Kasumi-1 (cell line): ENCODE data around the gene ZNF562.
"Not testable (repeated sequence)": the region's sequence is repeated elsewhere in the genome, so short reads cannot be mapped to it uniquely, and the experiment has no call there.

Source experiments
- DNase-seq, 2 experiments: peaks; one replicate each; lab custom pipeline; 2025; lab: John Stamatoyannopoulos, UW

Gene ZNF562

DNA sequence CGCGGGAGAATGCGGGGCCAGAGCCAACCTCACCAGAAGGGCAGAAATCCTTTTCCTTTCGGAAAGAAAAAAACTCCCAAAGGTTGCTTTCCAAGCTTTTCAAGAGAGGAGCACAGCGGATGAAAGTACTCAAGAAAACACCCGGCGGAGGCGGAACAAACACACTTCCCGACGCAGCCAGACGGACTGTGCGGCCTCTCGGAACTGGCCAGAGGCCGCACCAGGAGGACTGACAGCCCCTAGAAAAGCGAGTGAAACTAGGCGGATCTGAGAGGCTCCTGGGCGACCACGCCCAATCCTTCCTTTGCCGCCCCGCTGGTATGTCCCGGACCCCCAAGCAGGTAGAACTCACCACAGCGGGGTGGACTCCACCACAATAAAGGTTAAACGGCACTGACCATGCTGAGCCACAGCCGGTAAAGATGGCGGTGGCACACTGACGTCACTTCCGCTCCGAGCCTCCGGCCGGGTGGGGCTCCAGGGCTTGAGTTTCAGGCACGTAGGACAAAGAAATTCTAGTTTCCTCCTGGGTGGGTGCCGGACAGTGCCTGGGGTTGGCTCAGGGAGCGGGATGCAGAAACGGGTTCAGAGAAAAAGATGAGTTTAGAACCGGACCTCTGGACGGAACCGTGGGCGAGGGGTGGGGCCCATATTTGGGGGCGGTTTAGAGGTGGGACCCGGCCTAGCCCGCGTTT lies at the start of gene ZNF562:
Gene ZNF562 (minus strand): TSS at position 438 of the 695 bp plus-strand sequence. CDS start 14,356 bp downstream, outside the sequence.
- no peak for DNase-seq

DNA sequence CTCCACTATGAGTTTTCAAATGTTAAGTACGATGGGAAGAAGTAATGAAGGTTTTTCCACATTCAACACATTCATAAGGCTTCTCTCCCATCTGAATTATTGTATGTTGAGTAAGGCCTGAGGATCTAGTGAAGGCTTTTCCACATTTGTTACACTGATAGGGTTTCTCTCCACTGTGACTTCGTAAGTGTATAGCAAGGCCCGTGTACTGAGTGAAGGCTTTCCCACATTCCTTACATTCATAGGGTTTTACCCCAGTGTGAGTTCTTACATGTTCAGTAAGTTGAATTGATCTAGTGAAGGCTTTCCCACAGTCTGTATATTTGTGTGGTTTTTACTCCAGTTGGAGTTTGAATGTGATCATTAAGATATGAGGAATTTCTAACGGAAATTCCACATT lies 49.3 kb upstream of the ZNF562 start:
- no peak for DNase-seq

DNA sequence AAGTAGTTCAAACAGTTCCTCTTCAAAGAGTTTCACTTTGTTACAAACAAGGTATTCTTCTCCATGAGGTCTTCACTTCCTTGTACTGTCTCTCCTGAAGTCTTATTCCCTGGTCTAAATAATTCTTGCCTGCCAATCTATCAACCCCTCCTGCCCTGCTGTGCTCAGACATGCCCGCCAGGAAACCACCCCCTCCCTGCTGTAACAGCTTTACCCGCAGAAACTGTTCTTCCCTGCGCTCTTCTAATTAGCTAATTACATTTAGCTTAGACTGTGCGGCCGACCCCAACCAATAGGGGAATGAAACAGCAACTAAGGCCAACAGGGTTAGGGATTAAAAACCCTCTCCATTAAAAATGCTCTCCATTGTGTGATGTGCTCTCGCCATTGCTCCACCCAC lies 47.0 kb upstream of the ZNF562 start:
- no peak for DNase-seq

DNA sequence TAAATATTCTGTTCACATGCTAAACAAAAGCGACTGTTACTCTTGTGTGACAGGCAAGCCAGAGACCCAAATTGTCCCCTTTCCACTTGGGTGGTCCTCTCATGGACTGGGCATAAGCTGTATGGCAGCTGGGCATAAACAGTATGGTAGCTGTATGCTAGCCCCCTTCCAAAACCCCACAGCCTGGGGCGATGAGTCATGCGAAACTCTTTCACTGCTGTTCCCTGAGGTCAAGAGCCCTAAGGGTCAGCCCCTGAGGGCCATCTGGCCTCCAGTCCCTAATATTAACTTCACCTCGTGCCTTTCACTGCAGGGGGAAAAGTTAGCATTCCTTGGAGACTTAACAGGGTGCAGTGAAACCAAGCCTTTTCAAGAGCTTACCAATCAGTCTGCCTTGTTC lies 45.6 kb upstream of the ZNF562 start:
- no peak for DNase-seq

DNA sequence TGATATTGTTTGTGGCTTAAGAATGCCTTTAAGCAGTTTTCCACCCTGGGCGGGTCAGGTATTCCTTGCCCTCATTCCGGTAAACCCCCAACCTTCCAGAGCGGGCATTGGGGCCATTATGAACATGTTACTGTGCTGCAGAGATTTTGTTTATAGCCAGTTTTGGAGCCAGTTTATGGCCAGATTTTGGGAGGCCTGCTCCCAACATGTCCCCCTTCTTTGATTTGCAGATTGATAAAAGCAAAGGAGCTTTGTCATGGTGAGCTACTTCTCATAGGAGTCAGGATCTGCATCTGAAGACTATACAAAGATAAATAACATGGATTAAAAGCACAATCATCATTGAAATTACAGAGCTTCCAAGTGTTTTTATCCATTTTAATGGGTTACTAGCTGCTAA lies 36.9 kb upstream of the ZNF562 start:
- no peak for DNase-seq

DNA sequence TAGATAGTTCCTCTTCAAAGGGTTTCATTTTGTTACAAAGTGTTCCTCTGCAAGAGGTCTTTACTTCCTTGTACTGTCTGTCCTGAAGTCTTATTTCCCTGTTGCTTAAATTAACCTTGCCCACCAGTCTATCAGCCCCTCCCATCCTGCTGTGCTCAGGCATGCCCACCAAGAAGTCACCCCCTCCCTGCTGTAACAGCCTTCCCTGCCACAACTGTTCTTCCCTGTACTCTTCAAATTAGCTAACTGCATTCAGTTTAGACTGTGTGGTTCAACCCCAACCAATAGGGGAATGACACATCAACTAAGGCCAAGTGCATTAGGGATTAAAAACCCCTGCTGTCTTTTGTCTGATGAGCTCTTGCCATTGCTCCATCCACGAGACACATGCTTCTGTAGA lies 34.4 kb upstream of the ZNF562 start:
- peak in 1 of 2 experiments; percentile 9 for DNase-seq

DNA sequence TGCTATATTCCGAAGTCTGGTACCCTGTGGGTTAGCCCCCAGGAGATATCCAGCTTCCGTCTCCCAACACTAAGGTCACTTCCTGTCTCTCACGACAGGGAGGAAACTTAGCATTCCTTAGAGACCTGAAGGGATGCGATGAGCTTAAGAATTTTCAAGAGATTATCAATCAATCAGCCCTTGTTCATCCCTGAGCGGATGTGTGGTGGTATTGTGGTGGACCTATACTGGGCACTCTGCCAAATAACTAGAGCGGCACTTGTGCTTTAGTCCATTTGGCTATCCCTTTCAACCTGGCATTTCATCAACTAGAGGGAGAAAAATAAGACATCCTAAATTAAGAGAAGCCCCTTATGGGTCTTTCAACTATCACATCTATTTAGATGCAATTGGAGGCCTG lies 30.9 kb upstream of the ZNF562 start:
- no peak for DNase-seq

DNA sequence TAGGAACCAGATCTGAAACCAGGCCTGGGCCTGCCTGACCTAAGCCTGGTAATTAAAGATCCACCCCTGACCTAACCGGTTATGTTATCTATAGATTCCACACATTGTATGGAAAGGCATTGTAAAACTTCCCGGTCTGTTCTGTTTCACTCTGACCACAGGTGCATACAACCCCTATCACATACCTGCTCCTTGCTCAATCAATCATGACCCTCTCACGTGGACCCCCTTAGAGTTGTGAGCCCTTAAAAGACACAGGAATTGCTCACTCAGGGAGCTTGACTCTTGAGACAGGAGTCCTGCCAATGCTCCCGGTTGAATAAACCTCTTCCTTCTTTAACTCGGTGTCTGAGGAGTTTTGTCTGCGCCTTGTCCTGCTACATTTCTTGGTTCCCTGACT lies 27.3 kb upstream of the ZNF562 start:
- no peak for DNase-seq

DNA sequence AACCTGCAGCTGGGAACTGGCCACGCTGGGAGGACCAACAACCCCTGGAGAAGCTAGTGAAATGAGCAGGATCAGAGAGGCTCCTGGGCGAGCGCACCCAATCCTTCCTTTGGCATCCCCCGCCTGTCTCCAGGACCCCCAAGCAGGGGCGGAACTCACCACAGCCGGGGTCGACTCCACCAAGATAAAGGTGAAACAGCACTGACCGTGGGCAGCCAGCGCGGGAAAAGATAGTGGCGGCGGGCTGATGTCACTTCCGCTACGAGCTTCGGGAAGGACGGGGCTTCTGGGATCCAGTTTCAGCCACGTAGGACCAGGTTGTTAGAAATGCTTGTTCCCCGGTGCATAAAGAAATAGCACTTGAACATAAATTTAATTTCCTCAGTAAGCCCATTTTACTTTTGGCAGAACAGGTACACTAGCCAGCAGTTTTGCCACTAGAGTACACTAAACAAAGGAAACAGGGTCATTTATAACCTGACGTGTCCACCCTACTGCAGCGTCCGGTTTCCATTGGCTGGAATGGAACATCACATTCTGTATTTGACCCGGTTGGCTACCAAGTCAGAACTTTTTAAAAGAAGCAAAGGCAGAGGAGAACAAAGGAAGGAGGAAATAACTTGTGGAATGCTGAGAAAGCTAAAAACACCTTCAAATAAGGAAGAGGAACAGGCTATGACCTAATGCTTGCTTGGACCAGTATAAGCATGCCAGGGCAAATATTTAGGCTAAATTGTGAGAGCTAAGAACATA lies 25.5 kb upstream of the ZNF562 start:
- no peak for DNase-seq

DNA sequence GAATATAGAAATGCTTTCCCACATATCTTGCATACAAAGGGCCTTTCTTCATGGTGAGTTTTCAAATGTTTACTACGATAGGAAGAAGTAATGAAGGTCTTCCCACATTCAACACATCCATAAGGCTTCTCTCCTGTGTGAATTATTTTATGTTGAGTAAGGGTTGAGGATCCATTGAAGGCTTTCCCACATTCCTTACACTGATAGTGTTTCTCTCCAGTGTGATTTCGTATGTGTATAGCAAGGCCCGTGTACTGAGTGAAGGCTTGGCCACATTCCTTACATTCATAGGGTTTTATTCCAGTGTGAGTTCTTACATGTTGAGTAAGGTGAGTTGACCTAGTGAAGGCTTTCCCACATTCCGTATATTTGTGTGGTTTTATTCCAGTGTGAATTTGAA lies 15.4 kb upstream of the ZNF562 start:
- DNase-seq = not testable (repeated sequence)

DNA sequence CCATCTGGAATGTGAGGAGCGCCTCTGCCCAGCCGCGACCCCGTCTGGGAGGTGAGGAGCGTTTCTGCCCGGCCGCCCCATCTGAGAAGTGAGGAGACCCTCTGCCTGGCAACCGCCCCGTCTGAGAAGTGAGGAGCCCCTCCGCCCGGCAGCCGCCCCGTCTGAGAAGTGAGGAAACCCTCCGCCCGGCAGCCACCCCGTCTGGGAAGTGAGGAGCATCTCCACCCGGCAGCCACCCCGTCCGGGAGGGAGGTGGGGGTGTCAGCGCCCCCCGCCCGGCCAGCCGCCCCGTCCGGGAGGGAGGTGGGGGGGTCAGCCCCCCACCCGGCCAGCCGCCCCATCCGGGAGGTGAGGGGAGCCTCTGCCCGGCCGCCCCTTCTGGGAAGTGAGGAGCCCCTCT lies 5.1 kb upstream of the ZNF562 start:
- not testable (repeated sequence) for DNase-seq

DNA sequence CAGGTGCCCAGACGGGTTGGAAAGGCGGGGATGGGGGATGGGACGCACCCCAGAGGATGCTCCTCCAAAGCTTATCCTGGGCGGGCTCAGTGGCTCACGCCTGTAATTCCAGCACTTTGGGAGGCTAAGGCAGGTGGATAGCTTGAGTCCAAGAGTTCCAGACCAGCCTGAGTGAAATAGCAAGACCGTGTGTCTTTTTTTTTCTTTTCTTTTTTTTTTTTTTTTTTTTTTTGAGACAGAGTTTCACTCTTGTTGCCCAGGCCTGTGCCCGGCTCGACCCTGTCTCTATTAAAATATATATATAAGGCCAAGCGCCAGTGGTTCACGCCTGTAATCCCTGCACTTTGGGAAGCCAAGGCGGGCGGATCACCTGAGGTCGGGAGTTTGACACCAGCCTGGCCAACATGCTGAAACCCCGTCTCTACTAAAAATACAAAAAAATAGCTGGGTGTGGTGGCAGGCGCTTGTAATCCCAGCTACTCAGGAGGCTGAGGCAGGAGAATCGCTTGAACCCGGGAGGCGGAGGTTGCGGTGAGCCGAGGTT lies 530 bp upstream of the ZNF562 start:
- DNase-seq = not testable (repeated sequence)

DNA sequence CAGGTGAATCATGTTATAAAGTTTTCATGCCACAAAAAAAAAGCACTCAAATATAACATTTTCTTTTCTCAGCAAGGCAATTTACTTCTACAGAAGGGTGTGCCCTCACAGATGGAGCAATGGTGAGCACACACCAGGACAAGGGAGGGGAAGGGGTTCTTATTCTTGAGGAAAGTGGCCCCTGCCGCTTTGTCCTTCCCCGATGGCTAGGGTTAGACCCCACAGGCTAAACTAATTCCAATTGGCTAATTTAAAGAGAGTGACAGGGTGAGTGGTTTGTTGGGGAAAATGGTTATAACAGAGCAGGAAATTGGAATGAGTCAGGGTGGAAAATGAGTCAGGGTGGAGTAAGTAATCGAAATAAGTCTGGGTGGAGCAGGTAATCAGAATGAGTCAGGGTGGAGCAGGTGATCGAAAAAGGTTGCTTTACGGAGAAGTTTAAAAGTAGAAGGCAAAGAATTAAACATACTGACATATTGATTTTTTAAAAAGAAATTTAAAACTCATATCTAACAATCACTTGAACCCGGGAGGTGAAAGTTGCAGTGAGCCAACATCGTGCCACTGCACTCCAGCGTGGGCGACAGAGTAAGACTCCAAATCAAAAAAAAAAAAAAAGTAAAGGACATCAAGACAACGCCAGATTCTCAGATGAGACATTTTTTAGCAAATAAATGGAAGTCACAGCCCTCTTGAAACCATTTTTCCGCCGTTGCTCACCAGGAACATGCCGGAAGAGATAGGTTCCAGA lies 813 bp downstream of the ZNF562 start:
- DNase-seq = no peak

DNA sequence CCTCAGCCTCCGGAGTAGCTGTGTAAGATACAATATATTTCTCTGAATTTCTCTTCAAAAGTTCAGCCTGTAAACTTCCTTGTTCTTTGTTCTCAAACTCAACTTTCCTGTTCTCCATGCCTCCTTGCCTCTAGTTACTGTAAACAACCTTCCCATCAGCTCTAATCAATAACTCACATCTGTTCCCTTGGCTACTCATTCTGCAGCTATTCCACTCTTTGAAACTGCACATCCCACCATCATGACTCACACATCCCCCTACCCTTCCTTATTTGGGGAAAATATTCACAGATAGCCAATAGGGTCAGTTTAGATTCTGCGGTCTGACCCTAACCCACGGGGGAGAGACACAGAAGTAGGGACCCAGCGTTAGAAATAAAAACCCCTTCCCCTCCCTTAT lies 2.0 kb downstream of the ZNF562 start:
- DNase-seq = no peak

DNA sequence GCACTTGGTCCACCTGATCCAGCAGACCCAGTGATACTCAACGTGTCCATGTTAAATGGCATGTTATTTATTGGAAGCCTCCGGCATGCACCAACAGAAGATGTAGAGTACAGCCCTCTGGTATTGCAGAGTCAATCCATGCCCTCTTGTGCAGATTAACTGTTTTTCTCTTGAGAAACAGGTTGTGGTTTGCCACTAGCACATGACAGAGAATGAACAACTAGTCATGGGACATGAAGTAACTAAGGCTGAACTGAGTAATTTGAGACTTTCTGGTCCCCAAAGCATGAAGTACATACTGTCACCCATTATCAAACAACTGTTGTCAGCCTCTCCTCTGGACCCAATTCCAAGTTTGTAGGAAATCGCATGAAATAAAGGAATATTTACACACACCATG lies 3.2 kb downstream of the ZNF562 start:
- peak; percentile 48 to 51 for DNase-seq

DNA sequence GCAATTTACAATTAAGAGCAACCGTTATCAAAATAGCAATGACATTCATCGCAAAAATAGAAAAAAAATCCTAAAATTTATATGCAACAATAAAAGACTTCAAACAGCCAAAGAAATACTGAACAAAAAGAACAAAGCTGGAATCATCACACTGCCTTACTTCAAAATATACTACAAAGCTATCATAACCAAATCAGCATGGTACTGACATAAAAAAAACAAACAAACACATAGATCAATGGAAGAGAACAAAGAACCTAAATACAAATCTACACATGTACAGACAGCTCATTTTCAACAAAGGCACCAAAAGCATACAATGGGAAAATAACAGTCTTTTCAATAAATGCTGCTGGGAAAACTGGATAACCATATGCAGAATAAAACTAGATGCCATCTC lies 6.4 kb downstream of the ZNF562 start:
- DNase-seq = no peak

DNA sequence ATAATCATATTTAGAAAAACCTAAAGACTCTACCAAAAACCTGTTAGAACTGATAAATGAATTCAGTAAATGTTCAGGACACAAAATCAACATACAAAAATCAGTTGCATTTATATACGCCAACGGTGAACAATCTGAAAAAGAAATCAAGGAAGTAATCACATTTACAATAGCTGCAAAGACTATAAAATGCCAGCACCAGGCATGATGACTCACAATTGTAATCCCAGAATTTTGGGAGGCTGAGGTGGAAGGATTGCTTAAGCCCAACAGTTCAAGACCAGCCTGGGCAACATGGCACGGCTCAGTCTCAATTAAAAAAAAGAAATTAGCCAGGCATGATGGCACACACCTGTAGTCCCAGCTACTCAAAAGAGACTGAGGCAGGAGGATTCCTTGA lies 7.0 kb downstream of the ZNF562 start:
- no peak for DNase-seq

DNA sequence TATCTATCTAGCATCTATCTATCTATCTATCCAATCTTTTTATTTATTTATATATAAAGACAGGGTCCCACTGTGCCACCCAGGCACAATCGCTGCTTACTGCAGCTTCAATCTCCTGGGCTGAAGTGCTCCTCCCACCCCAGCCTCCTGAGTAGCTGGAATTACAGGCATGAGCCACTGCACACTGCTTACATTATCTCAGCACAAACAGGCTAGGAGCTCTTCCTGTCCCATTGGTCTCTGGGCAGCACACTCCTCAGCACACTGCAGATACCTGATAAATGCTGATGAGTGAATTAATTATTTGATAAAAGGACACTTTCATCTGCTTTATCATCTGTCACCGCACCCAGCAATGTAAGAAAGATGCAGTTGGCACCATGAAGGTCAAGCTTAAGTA lies 16.1 kb downstream of the ZNF562 start:
- no peak for DNase-seq

DNA sequence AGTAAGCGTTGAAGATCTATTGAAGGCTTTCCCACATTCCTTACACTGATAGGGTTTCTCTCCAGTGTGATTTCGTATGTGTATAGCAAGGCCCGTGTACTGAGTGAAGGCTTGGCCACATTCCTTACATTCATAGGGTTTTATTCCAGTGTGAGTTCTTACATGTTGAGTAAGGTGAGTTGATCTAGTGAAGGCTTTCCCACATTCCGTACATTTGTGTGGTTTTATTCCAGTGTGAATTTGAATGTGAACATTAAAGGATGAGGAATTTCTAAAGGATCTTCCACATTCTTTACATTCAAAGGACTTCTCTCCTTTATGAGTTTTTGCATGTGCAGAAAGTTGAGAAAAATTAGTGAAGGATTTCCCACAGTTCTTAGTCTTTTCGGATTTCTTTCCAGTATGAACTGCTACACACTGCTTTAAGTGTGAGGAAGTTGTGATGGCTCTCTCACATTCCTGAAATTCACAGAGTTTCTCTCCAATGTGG lies 21.8 kb downstream of the ZNF562 start:
- DNase-seq = not testable (repeated sequence)

DNA sequence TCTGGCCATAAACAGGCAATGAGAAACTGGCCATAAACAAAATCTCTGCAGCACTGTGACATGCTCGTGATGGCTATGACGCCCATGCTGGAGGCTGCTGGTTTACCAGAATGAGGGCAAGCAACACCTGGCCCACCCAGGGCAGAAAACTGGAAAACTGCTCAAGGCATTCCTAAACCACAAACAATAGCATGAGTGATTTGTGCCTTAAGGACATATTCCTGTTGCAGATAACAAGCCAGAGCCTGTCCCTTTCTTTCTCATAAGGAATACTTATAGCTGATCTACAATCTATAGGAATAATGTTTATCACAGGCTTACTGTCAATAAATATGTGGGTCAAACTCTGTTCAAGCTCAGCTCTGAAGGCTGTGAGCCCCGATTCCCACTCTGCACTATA lies 23.4 kb downstream of the ZNF562 start:
- not testable (repeated sequence) for DNase-seq

DNA sequence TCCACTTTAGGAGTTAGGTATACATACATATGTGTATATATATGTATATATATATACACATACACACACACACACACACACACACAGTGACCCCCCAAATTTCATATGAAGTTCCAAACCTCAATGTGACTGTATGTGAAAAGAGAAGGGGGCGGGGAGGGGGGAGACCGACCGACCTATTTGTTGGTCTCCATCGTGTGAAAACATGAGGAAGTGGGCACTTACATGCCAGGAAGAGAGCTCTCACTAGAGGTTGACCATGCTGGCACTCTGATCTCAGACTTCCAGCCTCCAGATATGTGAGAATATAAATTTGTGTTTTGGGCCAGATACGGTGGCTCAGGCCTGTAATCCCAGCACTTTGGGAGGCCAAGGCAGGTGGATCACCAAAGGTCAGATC lies 24.6 kb downstream of the ZNF562 start:
- DNase-seq = no peak

DNA sequence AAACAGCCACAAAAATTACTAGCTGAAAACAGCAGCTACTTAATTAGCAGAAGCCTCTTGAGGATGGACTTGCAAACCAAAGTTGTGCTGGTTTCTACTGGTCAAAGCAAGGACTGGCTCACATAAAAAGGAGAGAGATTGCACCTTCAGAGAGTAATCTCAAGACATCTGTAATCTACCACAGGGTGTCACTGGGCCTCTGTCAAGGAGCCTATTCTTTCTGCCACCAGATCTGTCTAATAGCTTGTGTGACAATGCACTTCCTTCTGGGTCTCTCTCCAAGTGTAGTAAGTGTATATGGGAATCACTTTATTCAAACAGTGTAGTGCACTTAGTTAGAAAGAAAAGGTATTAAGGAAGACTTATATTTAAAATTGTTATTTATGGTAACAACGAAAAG lies 29.4 kb downstream of the ZNF562 start:
- DNase-seq = peak; percentile 5 to 10
